K562 (cell line): ENCODE results near the gene RASSF10.

Experiments
- CTCF ChIP-seq, 3 experiments: IDR thresholded peaks in 2 of 3; conservative IDR thresholded peaks in 1 of 3; 2 replicates each; pipeline ENCODE4 v1.5.1; 2011 to 2012; ENCODE audit warnings: low read length in 3 of 3, mild to moderate bottlenecking in 3 of 3, control low read depth in 2 of 3, improper control_type of control experiment in 1 of 3, inconsistent platforms in 1 of 3, low read depth in 1 of 3, mixed read lengths in 1 of 3, moderate library complexity in 1 of 3; ENCODE audit not compliant: insufficient read depth in 2 of 3
- PHF8 ChIP-seq: fragments of 200-600 bp; sonication (generic); IDR thresholded peaks from 2 replicates; pipeline ENCODE4 v1.6.1; 2012; ENCODE audit warnings: mixed run types, mild to moderate bottlenecking, inconsistent platforms, low read length, moderate library complexity, borderline replicate concordance

GRCh38 chr11:13045734-13046133 is 36.6 kb downstream of the RASSF10 start:
- TF ChIP-seq PHF8 (no peak), CTCF (IDR thresholded peaks at IDR 0.05 in 2 of 3, conservative IDR thresholded peaks at IDR 0.05 in 1 of 3; ENCODE audit: insufficient read depth in 2 of 3, low read depth in 1 of 3, low read length in 3 of 3) (no peak)
